GM18861 (cell line): ENCODE data around the gene GLYATL1B.
A peak's percentile ranks its signal among the peaks of the same experiment; 100 is the strongest.
"Not testable (repeated sequence)": the region's sequence is repeated elsewhere in the genome, so short reads cannot be mapped to it uniquely, and the experiment has no call there.

Experiments used
- ATAC-seq: cut with Tn5 transposase; IDR thresholded peaks from one replicate; pipeline ENCODE4 v1.9.1; 2021; ENCODE audit not compliant: unreplicated experiment

The GLYATL1B gene

GRCh38 chr11:59095225-59095624 is 9.1 kb downstream of the GLYATL1B start:
- ATAC-seq = peak; percentile 84

- ATAC-seq = not testable (repeated sequence)
These were observed 10.0 kb downstream of the GLYATL1B start for GRCh38 chr11:59095972-59096575.

GRCh38 chr11:59097113-59097708 is 11.1 kb downstream of the GLYATL1B start:
- ATAC-seq = peak; percentile 41

GRCh38 chr11:59097938-59098337 is 11.8 kb downstream of the GLYATL1B start:
- not testable (repeated sequence) for ATAC-seq

GRCh38 chr11:59102259-59102765 is 16.2 kb downstream of the GLYATL1B start:
- ATAC-seq = peak; percentile 58

- peak; percentile 72 for ATAC-seq
These were observed 20.5 kb downstream of the GLYATL1B start, which contains the start of gene FAM111B for GRCh38 chr11:59106363-59107336. Gene FAM111B (plus strand): TSS chr11:59107237. CDS start chr11:59109626, 2,389 bp downstream.

GRCh38 chr11:59107721-59108120 is 21.6 kb downstream of the GLYATL1B start:
- peak; percentile 28 for ATAC-seq

- ATAC-seq = no peak
These were observed 26.4 kb downstream of the GLYATL1B start for GRCh38 chr11:59112494-59112893.

GRCh38 chr11:59114344-59114743 is 28.2 kb downstream of the GLYATL1B start:
- no peak for ATAC-seq

- no peak for ATAC-seq
These were observed 29.4 kb downstream of the GLYATL1B start for GRCh38 chr11:59115553-59115952.

- ATAC-seq = no peak
These were observed 31.7 kb downstream of the GLYATL1B start for GRCh38 chr11:59117774-59118173.

GRCh38 chr11:59119826-59120225 is 33.7 kb downstream of the GLYATL1B start:
- no peak for ATAC-seq

GRCh38 chr11:59135648-59136461 is 49.7 kb downstream of the GLYATL1B start:
- ATAC-seq = peak; percentile 83

- ATAC-seq = not testable (repeated sequence)
These were observed 50.4 kb downstream of the GLYATL1B start for GRCh38 chr11:59136551-59136950.

- ATAC-seq = no peak
These were observed 51.1 kb downstream of the GLYATL1B start for GRCh38 chr11:59137190-59137589.

GRCh38 chr11:59138643-59139042 is 52.5 kb downstream of the GLYATL1B start:
- ATAC-seq = no peak

GRCh38 chr11:59141191-59141590 is 55.1 kb downstream of the GLYATL1B start:
- ATAC-seq = no peak

- ATAC-seq = peak; percentile 2
These were observed 55.8 kb downstream of the GLYATL1B start for GRCh38 chr11:59141673-59142460.
